Measurements from ENCODE around the gene PCDHGA1.
"Not testable (repeated sequence)": the region's sequence is repeated elsewhere in the genome, so short reads cannot be mapped to it uniquely, and the experiment has no call there.

Gene PCDHGA1

DNA sequence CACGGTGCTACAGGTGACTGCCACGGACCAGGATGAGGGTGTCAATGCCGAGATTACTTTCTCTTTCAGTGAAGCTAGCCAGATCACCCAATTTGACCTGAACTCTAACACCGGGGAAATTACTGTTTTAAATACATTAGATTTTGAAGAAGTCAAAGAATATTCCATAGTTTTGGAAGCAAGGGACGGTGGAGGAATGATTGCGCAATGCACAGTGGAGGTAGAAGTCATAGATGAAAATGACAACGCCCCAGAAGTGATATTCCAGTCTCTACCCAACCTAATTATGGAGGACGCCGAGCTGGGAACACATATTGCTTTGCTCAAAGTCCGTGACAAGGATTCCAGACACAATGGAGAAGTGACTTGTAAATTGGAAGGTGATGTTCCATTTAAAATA, 58.3 kb downstream of the PCDHGA1 start:
- Histone ChIP-seq H3K9me3 (no peaks in the 10 kb centered on the region; the same call in 1 of the 2 replicates), H3K36me3 (no peaks in the 10 kb centered on the region; the same call in 1 of the 2 replicates), H3K4me1 (no peaks in the 10 kb centered on the region), H3K4me3 (ENCODE audit: low read depth, low read length) (no peak overlapping the region), H3K27me3 (no peaks in the 10 kb centered on the region)
- DNase-seq: no peak
- TF ChIP-seq CTCF (IDR thresholded peaks at IDR 0.05; ENCODE audit: low read depth, low read length): no peak

- H3K36me3 ChIP-seq: no peaks in the 10 kb centered on the region; the same call in 1 of the 2 replicates
- no peak for TF ChIP-seq CTCF (IDR thresholded peaks at IDR 0.05; ENCODE audit: low read depth, low read length)
- no peak for DNase-seq
- H3K9me3 ChIP-seq: no peaks in the 10 kb centered on the region
- no peaks in the 10 kb centered on the region for H3K27me3 ChIP-seq
- H3K4me3 ChIP-seq (ENCODE audit: low read depth, low read length): no peak overlapping the region
- H3K4me1 ChIP-seq: no peaks in the 10 kb centered on the region
Observed at GRCh38 chr5:141389153-141390042, 59.1 kb downstream of the PCDHGA1 start.

- DNase-seq: no peak
- H3K9me3 ChIP-seq: no peaks in the 10 kb centered on the region
- H3K36me3 ChIP-seq: no peaks in the 10 kb centered on the region
- no peak within 1 kb of the TSS for H3K4me3 ChIP-seq (ENCODE audit: low read depth, low read length)
- TF ChIP-seq CTCF (IDR thresholded peaks at IDR 0.05; ENCODE audit: low read depth, low read length): peak; percentile 24
- H3K4me1 ChIP-seq: no peaks in the 10 kb centered on the region
- no peaks in the 10 kb centered on the region for H3K27me3 ChIP-seq
Observed at GRCh38 chr5:141392429-141393198, 62.3 kb downstream of the PCDHGA1 start, which contains the start of gene PCDHGA8. Gene PCDHGA8 (plus strand): TSS chr5:141392633. CDS start chr5:141392814, 181 bp downstream.

DNA sequence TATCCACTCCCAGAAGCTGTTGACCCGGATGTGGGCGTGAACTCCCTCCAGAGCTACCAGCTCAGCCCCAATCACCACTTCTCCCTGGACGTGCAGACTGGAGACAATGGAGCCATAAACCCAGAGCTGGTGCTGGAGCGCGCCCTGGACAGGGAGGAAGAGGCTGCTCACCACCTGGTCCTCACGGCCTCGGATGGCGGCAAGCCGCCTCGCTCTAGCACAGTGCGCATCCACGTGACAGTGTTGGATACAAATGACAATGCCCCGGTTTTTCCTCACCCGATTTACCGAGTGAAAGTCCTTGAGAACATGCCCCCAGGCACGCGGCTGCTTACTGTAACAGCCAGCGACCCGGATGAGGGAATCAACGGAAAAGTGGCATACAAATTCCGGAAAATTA, 63.0 kb downstream of the PCDHGA1 start:
- no peaks in the 10 kb centered on the region for H3K36me3 ChIP-seq
- H3K27me3 ChIP-seq: no peaks in the 10 kb centered on the region
- no peak for TF ChIP-seq CTCF (IDR thresholded peaks at IDR 0.05; ENCODE audit: low read depth, low read length)
- no peaks in the 10 kb centered on the region for H3K4me1 ChIP-seq
- no peaks in the 10 kb centered on the region for H3K9me3 ChIP-seq
- no peak for DNase-seq
- no peak overlapping the region for H3K4me3 ChIP-seq (ENCODE audit: low read depth, low read length)

DNA sequence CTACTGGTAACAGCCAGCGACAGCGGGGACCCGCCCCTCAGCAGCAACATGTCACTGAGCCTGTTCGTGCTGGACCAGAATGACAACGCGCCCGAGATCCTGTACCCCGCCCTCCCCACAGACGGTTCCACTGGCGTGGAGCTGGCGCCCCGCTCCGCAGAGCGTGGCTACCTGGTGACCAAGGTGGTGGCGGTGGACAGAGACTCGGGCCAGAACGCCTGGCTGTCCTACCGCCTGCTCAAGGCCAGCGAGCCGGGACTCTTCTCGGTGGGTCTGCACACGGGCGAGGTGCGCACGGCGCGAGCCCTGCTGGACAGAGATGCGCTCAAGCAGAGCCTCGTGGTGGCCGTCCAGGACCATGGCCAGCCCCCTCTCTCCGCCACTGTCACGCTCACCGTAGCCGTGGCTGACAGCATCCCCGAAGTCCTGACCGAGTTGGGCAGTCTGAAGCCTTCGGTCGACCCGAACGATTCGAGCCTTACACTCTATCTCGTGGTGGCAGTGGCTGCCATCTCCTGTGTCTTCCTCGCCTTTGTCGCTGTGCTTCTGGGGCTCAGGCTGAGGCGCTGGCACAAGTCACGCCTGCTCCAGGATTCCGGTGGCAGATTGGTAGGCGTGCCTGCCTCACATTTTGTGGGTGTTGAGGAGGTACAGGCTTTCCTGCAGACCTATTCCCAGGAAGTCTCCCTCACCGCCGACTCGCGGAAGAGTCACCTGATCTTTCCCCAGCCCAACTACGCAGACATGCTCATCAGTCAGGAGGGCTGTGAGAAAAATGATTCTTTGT, 64.3 kb downstream of the PCDHGA1 start:
- H3K36me3 ChIP-seq; H3K4me1 ChIP-seq; H3K27me3 ChIP-seq; H3K9me3 ChIP-seq; DNase-seq; H3K4me3 ChIP-seq (ENCODE audit: low read depth, low read length): not testable (repeated sequence)

- not testable (repeated sequence) for H3K4me1 ChIP-seq; H3K9me3 ChIP-seq; DNase-seq; H3K36me3 ChIP-seq; H3K27me3 ChIP-seq; H3K4me3 ChIP-seq (ENCODE audit: low read depth, low read length)
Observed at GRCh38 chr5:141397756-141398551, 67.6 kb downstream of the PCDHGA1 start, which contains the start of gene PCDHGB5. Gene PCDHGB5 (plus strand): TSS chr5:141397947. CDS start chr5:141398128, 181 bp downstream.
